Sigmoid colon (tissue), 4 donors: ENCODE results near the gene SYNPO2.
"Not testable (repeated sequence)": the region's sequence is repeated elsewhere in the genome, so short reads cannot be mapped to it uniquely, and the experiment has no call there.

Experiments used
- CTCF ChIP-seq, 4 experiments: fragments of 450-650 bp in 3 of 4; fragments of 200-600 bp in 1 of 4; IDR thresholded peaks; one replicate each; pipeline ENCODE4 v1.5.1; 2016 to 2019; ENCODE audit warnings: antibody characterized with exemption in 4 of 4, mild to moderate bottlenecking in 3 of 4, moderate library complexity in 2 of 4
- EP300 ChIP-seq, 4 donors: sonication (generic); formaldehyde crosslinking; IDR thresholded peaks; one replicate each; pipeline ENCODE4 v1.6.1; 2017; ENCODE audit warnings: antibody characterized with exemption in 4 of 4

DNA sequence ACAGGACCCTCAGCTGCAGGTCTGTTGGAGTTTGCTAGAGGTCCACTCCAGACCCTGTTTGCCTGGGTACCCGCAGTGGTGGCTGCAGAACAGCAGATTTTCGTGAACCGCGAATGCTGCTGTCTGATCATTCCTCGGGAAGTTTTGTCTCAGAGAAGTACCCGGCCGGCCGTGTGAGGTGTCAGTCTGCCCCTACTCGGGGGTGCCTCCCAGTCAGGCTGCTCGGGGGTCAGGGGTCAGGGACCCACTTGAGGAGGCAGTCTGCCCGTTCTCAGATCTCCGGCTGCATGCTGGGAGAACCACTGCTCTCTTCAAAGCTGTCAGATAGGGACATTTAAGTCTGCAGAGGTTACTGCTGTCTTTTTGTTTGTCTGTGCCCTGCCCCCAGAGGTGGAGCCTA is 178.5 kb downstream of the SYNPO2 start:
- TF ChIP-seq CTCF, EP300 (IDR thresholded peaks at IDR 0.05): not testable (repeated sequence)
